GM18867 (cell line): Measurements from ENCODE around the gene PRSS36.
"Not testable (repeated sequence)": the region's sequence is repeated elsewhere in the genome, so short reads cannot be mapped to it uniquely, and the experiment has no call there.

Experiments
- ATAC-seq: cut with Tn5 transposase; IDR thresholded peaks from one replicate; pipeline ENCODE4 v1.9.1; 2021; ENCODE audit warnings: mild to moderate bottlenecking, moderate library complexity; ENCODE audit not compliant: unreplicated experiment

Gene PRSS36

GRCh38 chr16:31142109-31143010 is 7.5 kb downstream of the PRSS36 start:
- peak; percentile 77 for ATAC-seq

DNA sequence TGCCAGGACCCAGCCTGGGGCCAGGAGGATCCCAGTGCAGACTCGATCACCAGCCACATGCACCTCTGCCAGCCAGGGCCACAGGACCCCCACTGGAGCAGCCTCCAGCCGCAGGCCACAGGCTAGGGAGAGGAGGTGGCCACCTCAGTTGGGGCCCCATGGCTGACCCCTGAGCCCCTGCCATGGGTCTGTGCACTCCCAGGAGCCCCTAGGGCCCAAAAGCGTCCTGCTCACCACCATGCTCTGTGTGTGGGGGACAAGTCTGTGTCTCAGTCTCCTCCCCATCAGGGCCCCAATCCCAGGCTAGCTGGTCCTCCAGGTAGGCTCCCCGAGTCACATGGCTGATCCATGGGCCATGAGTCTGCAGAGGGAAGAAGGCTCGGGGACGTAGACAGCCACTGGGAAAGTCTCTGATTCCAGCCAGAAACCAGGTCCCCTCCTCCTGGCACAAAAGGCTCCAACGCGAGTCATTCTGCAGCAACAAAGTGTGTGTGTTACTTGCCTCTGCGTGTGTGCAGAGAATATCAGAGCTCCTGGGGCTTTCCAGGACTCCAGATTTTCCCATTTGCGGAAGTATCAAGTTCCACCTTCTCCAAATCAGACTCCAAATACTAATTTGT is 8.3 kb downstream of the PRSS36 start:
- no peak for ATAC-seq

- not testable (repeated sequence) for ATAC-seq
Observed at GRCh38 chr16:31141071-31141469, 8.8 kb downstream of the PRSS36 start.

GRCh38 chr16:31138621-31139578 is 11.0 kb downstream of the PRSS36 start:
- no peak for ATAC-seq

DNA sequence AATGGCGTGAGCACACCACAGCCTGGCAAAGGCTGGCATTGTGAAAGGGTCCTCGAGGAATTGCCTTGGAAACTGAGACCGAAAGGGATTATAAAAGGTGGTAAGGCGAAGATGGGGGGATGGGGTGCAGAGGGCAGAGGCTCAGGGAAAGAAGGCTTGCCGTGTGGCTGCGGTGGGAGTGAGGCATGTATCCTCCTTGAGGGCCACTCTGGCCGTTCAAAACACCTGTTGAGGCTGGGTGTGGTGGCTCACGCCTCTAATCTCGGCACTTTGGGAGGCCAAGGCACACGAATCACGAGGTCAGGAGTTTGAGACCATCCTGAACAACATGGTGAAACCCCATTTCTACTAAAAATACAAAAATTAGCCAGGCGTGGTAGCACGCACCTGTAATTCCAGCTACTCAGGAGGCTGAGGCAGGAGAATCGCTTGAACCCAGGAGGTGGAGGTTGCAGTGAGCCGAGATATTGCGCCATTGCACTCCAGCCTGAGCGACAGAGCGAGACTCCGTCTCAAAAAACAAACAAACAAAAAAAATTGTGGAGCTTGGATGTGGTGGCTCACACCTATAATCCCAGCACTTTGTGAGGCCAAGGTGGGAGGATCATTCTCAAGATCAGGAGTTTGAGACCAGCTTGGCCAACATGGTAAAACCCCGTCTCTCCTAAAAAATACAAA is 12.9 kb downstream of the PRSS36 start:
- ATAC-seq: not testable (repeated sequence)

DNA sequence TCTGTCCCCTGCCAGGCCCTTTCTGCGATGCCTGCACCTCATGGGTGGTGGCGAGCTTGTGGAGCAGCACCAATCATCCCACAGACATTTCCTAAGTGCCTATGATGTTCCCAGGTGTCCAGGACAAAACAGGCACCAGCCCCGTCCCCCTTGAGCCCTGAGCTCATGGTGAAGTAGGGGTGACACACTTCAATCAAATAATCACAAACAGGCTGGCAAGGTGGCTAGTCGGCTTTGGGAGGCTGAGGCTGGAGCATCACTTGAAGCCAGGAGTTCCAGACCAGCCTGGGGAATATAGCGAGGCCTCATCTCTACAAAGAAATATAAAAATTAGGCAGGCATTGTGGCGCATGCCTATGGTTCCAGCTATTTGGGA is 13.6 kb downstream of the PRSS36 start:
- ATAC-seq: no peak

DNA sequence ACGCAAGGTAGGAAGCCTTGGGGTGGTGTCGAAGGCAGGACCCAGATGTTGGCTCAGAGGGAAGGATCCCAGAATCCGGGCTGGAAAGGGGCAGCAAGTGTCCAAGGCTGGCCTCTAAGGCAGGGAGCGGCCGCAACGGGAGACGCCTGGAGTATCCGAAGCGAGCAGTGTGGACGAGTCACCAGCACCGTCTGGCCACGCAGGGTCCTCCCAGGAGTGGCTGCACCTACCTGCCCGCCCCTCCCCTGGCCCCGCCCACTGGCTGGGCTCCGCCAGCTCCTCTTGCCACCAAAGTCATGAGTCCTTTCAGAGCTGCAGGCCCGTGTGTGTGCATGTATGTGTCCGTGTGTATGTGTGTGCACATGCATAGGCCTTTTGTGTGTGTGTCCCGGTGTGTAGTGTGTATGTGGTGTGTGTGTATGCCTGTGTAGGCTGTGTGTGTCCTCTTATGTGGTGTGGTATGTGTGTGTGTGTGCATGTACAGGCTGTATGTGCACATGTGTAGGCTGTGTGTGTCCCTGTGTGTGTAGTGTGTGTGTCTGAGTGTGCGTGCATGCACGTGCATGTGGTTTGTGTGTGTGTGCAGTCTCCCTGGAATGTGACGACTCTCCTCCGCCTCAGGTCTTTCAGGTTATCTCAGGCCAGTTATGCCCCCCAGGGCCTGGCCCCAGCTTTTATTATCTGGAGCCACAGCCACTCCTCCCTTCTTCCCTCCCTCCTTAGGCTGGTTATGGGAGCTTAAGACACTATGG is 14.2 kb downstream of the PRSS36 start, which contains the start of gene PRSS8:
PRSS8 (minus strand) TSS at position 193 of the 752 bp plus-strand sequence. CDS start 229 bp downstream, outside the sequence.
- ATAC-seq: no peak

GRCh38 chr16:31134625-31135534 is 15.0 kb downstream of the PRSS36 start:
- no peak for ATAC-seq

DNA sequence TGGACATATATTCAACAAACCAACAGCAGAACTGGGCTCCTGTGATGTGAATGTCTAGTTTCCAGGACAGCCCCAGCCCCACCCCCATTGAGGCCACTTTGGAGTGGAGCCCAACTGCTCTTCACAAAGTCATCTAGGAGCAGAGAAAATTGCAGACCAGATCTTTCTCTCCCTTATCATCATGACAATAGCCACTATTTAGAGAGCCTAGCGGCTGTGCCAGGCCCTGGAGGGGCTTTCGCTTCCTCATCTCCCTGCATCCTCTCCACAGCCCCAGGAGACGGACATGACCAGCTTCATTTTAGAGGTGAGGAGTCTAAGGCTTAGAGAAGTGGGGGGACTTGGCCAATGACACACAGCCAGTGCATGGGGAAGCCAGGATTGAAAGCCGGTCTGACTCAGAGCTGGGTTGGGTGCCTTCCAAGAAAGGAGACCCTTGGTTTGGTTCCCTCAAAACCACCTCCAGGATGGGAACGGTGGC is 15.7 kb downstream of the PRSS36 start:
- ATAC-seq: no peak

GRCh38 chr16:31133046-31133501 is 16.8 kb downstream of the PRSS36 start:
- no peak for ATAC-seq

- ATAC-seq: no peak
Observed at GRCh38 chr16:31132303-31132979, 17.4 kb downstream of the PRSS36 start.

GRCh38 chr16:31131841-31132271 is 18.0 kb downstream of the PRSS36 start:
- ATAC-seq: no peak

DNA sequence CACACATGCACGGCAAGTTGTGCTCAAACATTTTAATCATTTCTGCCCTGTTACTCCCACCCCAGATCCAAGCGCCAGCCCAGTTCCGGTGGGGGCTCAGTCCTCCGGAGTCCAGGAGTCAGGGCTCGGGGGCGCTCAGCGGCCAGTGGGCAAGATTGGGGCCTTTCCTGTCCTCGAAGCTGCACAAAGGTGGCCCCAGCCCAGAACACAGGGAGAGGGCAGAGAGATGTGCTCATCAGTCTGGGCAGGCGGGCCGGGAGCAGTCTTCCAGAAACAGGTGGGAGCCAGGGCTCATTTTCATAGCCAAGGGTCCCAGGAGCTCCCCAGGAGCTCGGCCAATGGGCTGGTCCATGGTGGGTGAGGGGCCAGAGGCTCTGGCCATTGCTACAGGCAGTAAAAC is 18.4 kb downstream of the PRSS36 start:
- no peak for ATAC-seq

- ATAC-seq: no peak
Observed at GRCh38 chr16:31130899-31131298, 19.0 kb downstream of the PRSS36 start.

GRCh38 chr16:31130336-31130891 is 19.5 kb downstream of the PRSS36 start:
- no peak for ATAC-seq

GRCh38 chr16:31129568-31130335 is 20.1 kb downstream of the PRSS36 start:
- no peak for ATAC-seq
